ENCODE results near the gene PYCARD. TPM values are rescaled to one million over a fixed set of nuclear protein-coding genes. Genes with fewer than 3 reads are reported as not detected.

The PYCARD gene
- total RNA-seq, 1 donor from 2014 or later: 2.9 TPM

- no peak for DNase-seq (ENCODE audit: low spot score)
- H3K9me3 Mint-ChIP-seq (ENCODE audit: low read depth): no peaks in the 10 kb centered on the region
- H3K27ac Mint-ChIP-seq (ENCODE audit: unreplicated experiment): no peak overlapping the region
- no peaks in the 10 kb centered on the region for H3K4me1 Mint-ChIP-seq (ENCODE audit: low read depth)
- H3K4me3 Mint-ChIP-seq (ENCODE audit: unreplicated experiment): no peak overlapping the region
- no peaks in the 10 kb centered on the region for H3K36me3 Mint-ChIP-seq (ENCODE audit: low read depth)
- peaks cover 18% of the 10 kb centered on the region for H3K27me3 Mint-ChIP-seq (ENCODE audit: low read depth)
- no peak for TF ChIP-seq CTCF (IDR thresholded peaks at IDR 0.05)
Measured at GRCh38 chr16:31225193-31225592, 22.6 kb upstream of the PYCARD start.

- peaks cover 18% of the 10 kb centered on the region for H3K27me3 Mint-ChIP-seq (ENCODE audit: low read depth)
- no peaks in the 10 kb centered on the region for H3K9me3 Mint-ChIP-seq (ENCODE audit: low read depth)
- H3K4me3 Mint-ChIP-seq (ENCODE audit: unreplicated experiment): no peak overlapping the region
- H3K27ac Mint-ChIP-seq (ENCODE audit: unreplicated experiment): no peak overlapping the region
- H3K4me1 Mint-ChIP-seq (ENCODE audit: low read depth): no peaks in the 10 kb centered on the region
- no peak for TF ChIP-seq CTCF (IDR thresholded peaks at IDR 0.05)
- H3K36me3 Mint-ChIP-seq (ENCODE audit: low read depth): no peaks in the 10 kb centered on the region
- no peak for DNase-seq (ENCODE audit: low spot score)
Measured at GRCh38 chr16:31224092-31224955, 21.8 kb upstream of the PYCARD start.

- Mint-ChIP-seq H3K4me1 (ENCODE audit: low read depth) (no peaks in the 10 kb centered on the region), H3K9me3 (ENCODE audit: low read depth) (no peaks in the 10 kb centered on the region), H3K36me3 (ENCODE audit: low read depth) (no peaks in the 10 kb centered on the region), H3K4me3 (ENCODE audit: unreplicated experiment) (no peak overlapping the region), H3K27ac (ENCODE audit: unreplicated experiment) (no peak overlapping the region), H3K27me3 (ENCODE audit: low read depth) (peaks cover 25% of the 10 kb centered on the region)
- no peak for TF ChIP-seq CTCF (IDR thresholded peaks at IDR 0.05)
- no peak for DNase-seq (ENCODE audit: low spot score)
Measured at GRCh38 chr16:31223044-31223443, 20.5 kb upstream of the PYCARD start.

- DNase-seq (ENCODE audit: low spot score): no peak
- Mint-ChIP-seq H3K27me3 (ENCODE audit: low read depth) (peaks cover 34% of the 10 kb centered on the region), H3K9me3 (ENCODE audit: low read depth) (no peaks in the 10 kb centered on the region), H3K4me3 (ENCODE audit: unreplicated experiment) (no peak overlapping the region), H3K4me1 (ENCODE audit: low read depth) (peaks cover 4% of the 10 kb centered on the region), H3K36me3 (ENCODE audit: low read depth) (no peaks in the 10 kb centered on the region), H3K27ac (ENCODE audit: unreplicated experiment) (no peak overlapping the region)
- TF ChIP-seq CTCF (IDR thresholded peaks at IDR 0.05): no peak
Measured at GRCh38 chr16:31221357-31222160, 19.0 kb upstream of the PYCARD start.

GRCh38 chr16:31219154-31219741, 16.7 kb upstream of the PYCARD start:
- H3K27ac Mint-ChIP-seq (ENCODE audit: unreplicated experiment): no peak overlapping the region
- DNase-seq (ENCODE audit: low spot score): no peak
- no peak for TF ChIP-seq CTCF (IDR thresholded peaks at IDR 0.05)
- H3K4me1 Mint-ChIP-seq (ENCODE audit: low read depth): peaks cover 18% of the 10 kb centered on the region
- H3K36me3 Mint-ChIP-seq (ENCODE audit: low read depth): no peaks in the 10 kb centered on the region
- H3K9me3 Mint-ChIP-seq (ENCODE audit: low read depth): no peaks in the 10 kb centered on the region
- H3K4me3 Mint-ChIP-seq (ENCODE audit: unreplicated experiment): no peak overlapping the region
- peaks cover 44% of the 10 kb centered on the region for H3K27me3 Mint-ChIP-seq (ENCODE audit: low read depth)

All from chondrocyte (in vitro differentiated cells).